HG02623 (cell line): ENCODE results near the gene WDR6.

Experiments
- ATAC-seq: cut with Tn5 transposase; IDR thresholded peaks from one replicate; pipeline ENCODE4 v1.9.1; 2021; ENCODE audit warnings: moderate library complexity; ENCODE audit not compliant: unreplicated experiment

The WDR6 gene

GRCh38 chr3:49007068-49007770 is at the start of gene WDR6:
TSS of gene WDR6 (plus strand) at chr3:49007391. CDS start at chr3:49007432, 41 bp downstream.
- peak; percentile 81 for ATAC-seq

DNA sequence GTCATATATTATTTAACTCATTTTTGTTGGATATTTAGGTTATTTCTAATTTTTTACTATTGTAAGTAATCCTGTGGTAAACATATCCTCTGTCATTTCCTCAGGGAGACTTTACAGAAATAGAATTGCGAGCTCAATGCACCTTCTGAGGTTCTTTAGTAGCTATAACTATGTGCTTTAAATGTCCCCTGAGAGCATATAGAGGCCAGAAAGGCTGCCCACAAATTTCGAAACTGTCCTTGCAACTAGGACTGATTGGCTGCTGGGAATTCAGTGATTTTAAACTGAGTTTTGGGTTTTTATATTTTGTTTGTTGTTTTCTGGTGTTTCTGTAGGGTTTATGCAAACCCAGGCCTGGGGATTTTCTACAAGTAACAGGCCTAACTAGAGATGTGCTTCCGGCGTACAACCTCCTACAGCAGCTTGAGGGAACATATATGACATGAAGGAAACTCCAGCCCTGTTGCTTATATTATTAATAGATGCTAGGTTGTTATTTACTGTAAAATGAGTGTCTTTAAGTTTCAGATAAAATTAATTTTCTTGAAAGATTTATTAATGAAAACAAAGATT is 46.3 kb upstream of the WDR6 start:
- no peak for ATAC-seq

DNA sequence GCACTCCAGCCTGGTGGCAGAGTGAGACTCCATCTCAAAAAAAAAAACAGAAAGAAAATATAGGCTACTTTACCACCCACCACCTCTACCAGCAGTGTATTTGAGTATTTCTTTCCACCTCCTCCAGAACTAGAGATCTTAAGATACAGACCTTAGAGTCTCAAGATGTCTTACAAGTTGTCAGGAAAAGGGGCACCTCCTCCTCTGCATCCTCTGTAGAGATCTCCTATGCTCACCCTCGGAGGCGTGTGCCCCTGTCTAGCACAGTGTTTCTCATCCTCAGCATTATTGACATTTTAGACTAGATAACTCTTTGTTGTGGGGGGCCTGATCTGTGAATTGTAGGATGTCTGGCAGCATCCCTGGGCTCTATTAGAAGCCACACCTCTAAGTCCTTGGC is 44.9 kb upstream of the WDR6 start:
- no peak for ATAC-seq

DNA sequence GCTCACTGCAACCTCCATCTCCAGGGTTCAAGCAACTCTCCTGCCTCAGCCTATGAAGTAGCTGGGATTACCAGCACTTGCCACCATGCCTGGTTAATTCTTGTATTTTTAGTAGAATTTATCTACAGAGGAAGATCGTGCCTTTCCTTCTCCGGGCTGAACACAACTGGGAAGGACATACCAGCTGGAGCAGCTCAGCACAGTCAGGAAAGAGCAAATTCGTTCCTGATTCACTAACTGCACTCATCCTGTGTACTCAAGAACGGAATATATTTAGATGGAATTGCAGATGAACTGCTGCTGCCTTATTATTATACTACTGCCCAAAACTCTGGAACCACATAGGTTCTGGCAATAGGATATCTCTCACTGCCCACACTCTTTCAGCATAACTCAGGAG is 44.3 kb upstream of the WDR6 start:
- ATAC-seq: no peak

DNA sequence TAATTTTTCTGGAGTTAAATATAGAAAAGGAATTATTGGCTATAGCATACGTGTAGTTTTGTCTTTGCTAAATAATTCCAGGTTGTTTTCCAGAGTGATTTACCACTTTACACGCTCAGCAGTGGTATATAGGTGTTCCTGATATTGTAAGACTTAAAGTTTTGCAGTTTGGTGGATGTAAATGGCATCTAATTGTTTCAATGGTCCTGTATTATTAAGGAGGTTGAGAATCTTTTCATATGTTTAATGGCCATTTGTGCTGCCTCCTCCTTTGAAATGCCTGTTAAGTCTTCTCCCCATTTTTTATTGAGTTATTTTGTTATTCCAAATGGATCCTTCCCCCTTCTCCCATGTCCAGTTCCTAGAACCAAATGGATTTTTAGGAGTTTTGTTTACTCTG is 43.6 kb upstream of the WDR6 start:
- no peak for ATAC-seq

DNA sequence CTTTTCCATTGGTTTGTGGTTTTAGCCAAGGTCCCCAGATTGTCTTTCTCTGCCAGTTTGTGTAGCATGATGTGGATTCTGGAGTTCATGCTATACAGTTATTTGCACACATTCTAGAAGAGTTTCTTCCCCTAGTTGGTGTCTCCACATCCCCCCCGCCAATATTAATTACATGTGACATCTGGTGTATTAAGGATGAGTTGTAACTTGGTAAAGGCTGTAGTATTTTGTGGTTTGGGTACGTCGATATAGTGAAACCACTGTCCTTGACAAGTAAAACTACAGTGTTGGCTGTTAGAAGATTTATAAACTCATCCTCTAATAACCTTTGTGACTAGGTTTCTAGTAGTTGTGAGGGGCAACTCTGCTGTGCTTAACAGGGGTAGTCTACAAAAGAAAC is 40.8 kb upstream of the WDR6 start:
- no peak for ATAC-seq

DNA sequence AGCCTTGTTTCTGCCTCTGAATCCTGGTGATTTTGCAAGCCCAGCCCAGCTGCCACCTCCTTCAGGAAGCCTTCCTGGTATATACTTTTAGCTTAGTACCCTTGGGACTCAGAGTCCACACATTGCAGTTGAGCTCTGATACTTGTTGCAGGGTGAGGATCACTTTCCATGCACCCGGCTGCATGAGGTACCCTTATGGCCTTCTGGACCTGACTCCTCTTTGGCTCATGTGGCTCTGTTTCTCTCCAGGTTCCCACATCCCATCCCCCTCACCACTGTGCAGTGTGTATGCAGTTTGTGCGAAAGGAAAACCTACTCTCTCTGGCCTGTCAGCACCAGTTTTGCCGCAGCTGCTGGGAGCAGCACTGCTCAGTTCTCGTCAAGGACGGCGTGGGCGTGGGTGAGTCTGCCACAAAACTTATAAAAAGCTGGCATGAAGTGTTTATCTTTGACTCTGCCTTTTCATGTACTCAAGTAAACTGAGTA is 40.3 kb upstream of the WDR6 start:
- ATAC-seq: no peak

- ATAC-seq: no peak
Measured at GRCh38 chr3:48970586-48970985, 36.6 kb upstream of the WDR6 start.

- ATAC-seq: no peak
Measured at GRCh38 chr3:48974076-48974864, 32.9 kb upstream of the WDR6 start.

GRCh38 chr3:48979451-48979850 is 27.7 kb upstream of the WDR6 start:
- no peak for ATAC-seq

- no peak for ATAC-seq
Measured at GRCh38 chr3:48980295-48980694, 26.9 kb upstream of the WDR6 start.

DNA sequence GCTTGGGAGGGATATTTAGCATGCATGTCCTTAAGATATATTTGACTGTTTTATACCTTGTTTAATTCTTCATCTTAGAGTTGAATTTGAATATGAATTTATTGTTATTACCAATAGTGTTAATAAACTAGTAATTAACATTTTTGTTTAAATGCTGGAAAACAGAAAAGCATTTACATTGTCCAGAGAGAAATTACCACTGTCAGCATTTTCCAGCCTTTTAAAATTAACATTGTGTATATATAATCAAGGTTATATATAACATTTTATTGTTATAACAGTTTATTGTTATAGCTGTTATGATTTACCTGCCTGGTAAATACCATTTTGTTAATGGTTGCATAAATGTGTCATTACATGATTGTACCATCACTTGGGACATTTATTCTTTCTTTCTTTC is 25.2 kb upstream of the WDR6 start:
- no peak for ATAC-seq

DNA sequence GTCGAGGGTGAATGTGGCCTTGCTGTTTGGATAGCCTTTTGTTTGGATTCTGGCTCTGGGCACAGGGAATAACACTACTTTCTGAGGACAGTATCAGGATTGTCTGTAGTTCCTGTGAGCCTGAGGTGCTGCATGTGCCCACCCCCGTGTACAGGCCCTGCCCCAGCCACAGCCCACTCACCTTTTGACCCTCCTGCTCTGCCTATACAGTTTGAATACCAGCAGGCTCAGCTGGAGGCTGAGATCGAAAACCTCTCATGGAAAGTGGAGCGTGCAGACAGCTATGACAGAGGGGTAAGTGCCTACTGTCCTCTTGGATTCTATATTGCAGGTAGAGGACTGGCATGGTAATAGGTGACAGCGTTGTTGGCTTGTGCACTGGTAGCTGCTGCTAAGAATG is 24.5 kb upstream of the WDR6 start:
- ATAC-seq: no peak

GRCh38 chr3:48983096-48983495 is 24.1 kb upstream of the WDR6 start:
- ATAC-seq: no peak

DNA sequence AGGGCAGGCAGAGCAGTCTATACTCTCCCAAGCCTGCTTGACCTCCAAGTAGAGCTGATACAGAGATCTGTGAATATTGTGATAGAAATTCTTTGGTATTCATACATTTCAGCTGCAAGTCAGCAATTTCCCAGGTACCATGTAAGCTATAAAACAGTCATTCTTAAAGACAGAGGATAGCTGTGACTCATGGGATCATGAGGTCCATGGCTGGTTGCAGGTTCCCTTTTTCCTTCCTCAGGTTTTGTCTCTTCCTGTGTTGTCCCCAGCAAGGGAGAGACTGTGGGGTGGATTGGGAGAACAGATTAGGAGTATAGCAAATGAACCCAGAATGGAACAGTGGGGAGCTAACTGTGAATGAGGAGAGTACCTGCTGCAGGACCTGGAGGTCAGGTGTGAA is 22.5 kb upstream of the WDR6 start:
- no peak for ATAC-seq

- no peak for ATAC-seq
Measured at GRCh38 chr3:48985831-48986376, 21.3 kb upstream of the WDR6 start.

DNA sequence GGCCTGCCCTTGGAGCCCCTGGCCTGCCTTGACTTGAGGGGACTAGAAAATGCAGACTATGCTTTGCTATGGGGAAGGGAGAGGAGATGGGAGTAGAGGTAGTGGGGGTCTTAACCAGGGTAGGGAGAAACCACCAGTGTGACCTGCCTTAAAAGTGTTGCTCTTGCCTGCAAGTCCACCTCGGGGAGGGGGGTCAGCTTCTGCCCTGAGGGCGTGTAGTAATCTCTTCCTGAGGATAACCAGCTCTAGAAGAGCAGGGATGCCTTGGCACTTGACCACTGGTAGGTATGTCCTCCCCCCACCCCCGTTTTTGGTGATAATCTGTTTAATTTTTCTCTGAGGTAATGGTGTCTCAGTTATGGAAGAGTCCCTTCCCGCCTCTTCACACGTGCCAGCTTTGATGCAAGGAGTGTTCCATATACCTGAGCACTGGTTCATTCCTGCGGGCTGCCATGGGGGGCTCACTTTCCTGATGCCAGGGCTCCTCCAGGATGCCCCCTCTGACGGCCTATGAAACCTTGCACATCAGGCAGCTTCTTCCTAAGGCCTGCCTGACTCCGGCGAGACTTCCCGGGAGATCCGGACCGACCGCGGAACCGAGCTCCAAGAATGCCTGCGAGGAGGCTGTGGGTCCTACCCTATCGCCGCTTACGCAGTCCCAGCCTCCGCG is 17.9 kb upstream of the WDR6 start:
- no peak for ATAC-seq

DNA sequence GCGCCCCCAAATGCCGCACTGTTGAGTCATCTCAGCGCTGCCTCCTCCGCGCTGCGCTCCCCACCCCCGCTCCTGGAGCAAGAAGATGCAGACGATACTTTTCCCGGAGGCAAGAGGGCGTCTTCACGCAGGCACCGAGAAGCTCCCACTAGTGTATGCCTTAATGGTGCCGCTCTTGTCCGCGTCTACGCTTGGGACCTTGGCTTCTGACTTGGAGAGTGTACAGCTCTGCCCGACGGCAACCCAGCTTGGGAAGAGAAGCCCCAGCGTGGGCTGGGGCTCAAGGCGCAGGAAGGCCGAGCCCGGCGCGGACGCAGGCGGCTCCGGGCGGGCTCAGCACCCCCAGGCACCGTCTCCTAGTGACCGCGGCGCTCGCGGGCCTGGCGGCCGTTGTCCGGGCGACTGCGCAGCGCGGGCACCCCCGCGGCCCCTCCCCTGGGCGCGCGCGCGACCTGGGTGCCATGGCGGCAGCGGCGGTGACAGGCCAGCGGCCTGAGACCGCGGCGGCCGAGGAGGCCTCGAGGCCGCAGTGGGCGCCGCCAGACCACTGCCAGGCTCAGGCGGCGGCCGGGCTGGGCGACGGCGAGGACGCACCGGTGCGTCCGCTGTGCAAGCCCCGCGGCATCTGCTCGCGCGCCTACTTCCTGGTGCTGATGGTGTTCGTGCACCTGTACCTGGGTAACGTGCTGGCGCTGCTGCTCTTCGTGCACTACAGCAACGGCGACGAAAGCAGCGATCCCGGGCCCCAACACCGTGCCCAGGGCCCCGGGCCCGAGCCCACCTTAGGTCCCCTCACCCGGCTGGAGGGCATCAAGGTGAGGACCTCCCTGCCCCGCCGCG is 17.2 kb upstream of the WDR6 start, which contains the start of gene P4HTM:
P4HTM (plus strand) TSS at position 446 of the 840 bp plus-strand sequence; CDS start at position 462, 16 bp downstream.
- peak; percentile 41 for ATAC-seq

DNA sequence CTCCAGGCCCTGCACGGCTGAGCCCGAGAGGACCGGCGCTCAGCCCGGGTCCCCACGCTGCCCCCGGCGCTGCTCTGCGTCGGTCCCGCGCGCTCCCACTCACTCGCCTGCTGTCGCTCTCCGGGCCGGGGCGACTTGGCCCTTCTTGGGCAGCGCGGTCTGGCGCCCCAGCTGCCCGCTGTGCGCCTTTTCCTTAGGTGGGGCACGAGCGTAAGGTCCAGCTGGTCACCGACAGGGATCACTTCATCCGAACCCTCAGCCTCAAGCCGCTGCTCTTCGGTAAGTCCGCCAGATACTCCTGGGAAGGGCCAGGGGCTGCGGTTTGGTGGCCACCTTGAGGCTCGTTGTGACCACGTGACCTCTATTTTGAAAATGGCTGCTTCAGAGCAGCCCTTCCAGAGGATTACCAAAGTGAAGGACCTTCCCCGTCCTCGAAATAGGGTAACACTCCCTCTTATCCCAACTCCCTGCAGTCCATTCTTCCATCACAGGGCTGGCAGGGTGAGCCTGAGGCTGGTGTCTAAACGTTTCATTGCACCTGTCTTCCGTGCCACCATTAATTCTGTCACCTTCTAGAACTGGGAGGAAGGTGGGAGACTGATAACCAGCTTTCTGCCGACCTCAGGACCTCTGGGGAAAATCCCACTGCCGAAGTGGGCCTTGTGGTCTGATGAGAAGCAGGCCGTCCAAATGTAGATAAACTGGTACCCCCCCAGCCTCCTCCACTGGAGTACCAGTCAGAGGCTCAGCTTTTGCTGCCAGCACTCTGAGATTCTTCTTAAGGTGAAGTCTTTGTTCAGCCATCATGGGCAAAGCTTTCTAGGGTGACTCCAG is 16.3 kb upstream of the WDR6 start:
- ATAC-seq: no peak
